GM12875 (cell line): ENCODE data around the gene ARF3.
A peak's percentile ranks its signal among the peaks of the same experiment; 100 is the strongest.

Experiments
- H3K4me3 ChIP-seq: one replicate; pipeline ENCODE4 v1.5.1; 2011; ENCODE audit warnings: low read depth, low read length, control low read depth
- TF ChIP-seq, protein P1 (sequence below): IDR thresholded peaks from 2 replicates; pipeline ENCODE4 v1.5.1; 2011; ENCODE audit warnings: low read depth, mild to moderate bottlenecking, control low read depth, inconsistent platforms, low read length, moderate library complexity, borderline replicate concordance; ENCODE audit not compliant: insufficient read depth

Gene ARF3

DNA sequence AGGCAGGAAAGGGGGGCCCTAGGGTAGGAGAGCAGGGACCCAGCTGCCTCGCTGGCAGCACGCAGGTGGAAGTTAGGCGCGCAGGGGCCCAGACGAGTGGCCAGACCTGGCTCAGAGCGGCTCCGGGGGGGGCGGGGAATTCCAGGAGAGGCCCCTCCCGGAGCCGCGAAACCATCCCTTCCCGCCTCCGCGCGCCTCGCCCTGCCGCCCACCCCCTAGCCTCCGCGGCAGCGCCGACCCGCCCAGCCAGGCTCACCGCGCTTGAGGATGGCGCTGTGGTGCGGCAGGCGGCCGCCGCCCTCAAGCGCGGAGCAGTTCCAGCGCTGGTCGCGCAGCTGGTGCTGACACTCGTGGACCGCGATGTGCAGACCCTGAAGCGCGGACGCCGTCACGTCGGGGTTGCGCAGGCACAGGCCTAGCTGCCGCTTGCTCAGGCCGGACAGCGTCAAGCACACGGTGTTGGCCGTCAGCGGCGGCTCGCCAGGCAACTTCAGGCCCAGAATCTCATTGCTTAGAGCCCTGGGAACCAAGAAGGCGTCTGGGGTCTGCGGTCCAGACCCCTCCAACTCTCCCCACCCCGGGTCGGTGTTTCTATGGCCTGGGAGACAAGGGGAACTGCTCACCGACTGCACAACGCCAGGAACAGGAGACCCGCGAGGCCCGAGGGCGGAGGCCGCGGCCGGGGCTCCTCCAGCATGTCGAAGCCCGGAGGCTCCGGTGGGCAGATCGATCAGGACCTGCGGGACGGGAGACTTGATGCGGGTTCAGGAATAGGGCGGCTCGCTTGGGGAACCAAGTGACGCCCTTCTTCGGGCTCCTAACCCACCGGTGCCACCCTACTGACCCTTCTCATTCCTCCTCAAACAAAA, 12.8 kb upstream of the ARF3 start:
- no peak overlapping the region for H3K4me3 ChIP-seq
- TF ChIP-seq, protein P1, sequence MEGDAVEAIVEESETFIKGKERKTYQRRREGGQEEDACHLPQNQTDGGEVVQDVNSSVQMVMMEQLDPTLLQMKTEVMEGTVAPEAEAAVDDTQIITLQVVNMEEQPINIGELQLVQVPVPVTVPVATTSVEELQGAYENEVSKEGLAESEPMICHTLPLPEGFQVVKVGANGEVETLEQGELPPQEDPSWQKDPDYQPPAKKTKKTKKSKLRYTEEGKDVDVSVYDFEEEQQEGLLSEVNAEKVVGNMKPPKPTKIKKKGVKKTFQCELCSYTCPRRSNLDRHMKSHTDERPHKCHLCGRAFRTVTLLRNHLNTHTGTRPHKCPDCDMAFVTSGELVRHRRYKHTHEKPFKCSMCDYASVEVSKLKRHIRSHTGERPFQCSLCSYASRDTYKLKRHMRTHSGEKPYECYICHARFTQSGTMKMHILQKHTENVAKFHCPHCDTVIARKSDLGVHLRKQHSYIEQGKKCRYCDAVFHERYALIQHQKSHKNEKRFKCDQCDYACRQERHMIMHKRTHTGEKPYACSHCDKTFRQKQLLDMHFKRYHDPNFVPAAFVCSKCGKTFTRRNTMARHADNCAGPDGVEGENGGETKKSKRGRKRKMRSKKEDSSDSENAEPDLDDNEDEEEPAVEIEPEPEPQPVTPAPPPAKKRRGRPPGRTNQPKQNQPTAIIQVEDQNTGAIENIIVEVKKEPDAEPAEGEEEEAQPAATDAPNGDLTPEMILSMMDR: 0 out of 2 replicates have a peak, but pooled peaks have one; percentile 15

DNA sequence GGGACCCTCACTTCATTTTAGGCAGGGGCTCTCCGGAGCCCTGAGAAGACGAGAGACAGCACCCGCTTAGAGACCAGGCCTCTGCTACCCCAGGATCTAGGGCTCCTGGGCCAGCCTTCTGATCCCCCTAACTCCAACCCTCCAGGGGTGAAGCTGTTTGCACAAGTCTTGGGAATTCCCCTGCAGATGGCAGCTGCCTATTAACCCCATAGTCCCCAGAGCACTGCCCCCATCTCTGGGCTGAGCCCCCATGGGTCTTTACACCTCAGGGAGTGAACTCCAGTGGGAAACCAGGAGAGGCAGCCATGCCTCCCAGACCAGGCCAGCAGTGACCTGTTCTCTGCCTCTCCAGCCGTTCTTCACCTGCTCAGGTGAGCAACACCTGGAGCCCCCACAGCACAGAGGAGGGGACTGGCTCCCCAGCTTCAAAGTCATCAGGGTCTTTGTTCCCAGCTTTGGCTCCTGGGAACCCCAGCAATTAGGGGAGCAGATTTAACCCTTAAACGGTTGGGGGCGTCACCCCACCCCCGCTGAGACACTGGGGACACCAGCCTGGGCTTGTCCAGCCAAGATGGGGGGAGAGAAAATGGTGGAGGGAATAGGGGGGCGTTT, 12.0 kb upstream of the ARF3 start:
- no peak overlapping the region for H3K4me3 ChIP-seq
- TF ChIP-seq, protein P1: no peak

DNA sequence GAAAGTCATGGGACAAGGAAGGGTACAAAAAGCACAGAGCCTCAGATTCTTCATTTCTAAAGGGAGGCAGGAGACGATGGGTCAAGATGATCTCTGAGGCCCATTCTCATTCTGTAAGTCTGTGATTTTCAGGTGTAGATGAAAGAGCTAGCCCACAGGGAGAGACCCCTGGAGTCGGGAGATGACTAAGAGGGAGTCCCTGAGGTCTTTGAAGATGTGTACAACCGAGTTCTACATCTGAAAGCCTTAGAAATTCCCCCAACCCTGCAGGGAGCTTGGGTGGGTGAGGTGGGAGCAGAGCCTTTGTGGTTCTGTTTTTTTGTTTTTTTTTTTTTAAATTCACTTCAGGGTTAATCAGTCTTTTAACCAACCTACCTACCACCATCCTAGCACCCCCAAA, 11.2 kb upstream of the ARF3 start:
- TF ChIP-seq, protein P1: no peak
- no peak overlapping the region for H3K4me3 ChIP-seq

DNA sequence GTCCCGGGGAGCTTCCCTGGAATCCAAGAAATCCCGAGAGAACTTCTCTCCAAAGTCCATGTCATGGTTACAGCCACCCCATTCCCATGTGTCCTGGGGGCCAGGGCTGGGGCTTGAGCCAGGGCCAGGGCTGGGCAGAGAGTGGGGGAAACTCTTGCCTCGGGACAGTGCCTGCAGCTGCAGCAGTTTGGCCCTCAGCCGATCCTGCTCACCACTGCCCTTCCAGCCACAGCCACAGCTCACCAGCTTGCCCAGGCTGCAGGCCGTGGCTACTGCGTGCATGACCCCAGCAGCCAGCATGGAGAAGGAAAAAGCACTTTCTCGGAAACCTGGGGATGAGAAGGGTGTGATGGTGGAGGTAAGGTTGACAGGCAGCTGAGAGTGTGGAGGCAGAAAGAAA, 10.7 kb upstream of the ARF3 start:
- no peak overlapping the region for H3K4me3 ChIP-seq
- TF ChIP-seq, protein P1: no peak

DNA sequence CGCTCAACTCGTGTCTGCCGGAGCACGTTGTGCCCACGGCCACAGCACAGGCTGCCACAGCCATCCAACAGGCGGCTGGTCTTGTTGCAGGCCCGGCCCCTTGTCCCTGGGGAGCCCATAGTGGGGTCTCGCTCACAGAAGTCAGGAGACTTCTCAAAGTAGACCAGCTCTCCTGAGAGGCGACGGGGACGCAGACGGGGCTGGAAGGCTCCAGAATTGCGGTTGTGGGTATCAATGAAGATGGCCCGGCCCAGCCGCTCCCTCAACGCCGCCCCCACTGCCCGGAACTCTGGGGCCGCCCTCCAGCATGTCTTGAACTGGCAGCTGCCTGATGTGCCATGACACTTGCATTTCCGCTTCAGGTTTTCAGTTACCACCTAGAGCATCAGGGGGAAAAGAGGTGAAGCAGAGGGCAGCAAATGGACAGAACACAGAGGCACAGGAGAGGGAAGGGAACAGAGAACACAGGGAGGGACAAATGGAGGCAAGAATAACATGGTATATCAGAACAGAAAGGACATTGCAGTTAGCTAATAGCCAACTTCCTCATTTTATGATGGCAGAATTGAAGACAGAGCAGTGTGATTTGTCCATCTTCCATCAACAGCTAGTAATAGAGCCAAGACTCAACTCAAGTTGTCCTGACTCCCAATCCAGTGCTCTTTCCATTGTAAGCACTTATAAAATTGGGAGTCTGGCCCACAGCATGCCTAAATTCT, 9.0 kb upstream of the ARF3 start:
- H3K4me3 ChIP-seq: no peak overlapping the region
- TF ChIP-seq, protein P1: no peak

DNA sequence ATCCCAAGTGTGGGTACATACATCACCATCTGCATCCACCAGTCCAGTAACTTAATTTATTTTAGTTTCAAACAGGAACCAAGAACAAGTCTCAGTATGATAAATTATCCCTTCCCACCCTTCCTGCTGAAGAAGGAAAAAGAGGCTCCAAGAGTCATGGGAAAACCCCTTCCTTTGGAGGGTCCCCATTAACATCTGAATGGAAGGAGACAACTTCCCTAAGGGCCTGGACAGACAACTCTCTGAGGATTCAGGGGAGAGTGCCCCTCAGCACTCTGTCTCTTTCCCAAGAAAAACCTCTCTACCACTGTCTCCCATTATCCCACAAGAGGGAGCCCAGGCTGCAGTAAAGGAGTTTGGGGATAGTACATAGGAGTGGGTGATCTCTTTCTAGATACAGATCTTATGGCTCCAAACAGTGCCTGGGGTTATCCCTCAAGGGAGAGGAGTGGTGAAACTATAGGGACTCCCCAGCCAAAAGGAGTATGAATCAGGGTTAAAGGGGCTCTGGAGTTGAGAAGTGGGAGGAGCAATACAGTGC, 8.1 kb upstream of the ARF3 start:
- TF ChIP-seq, protein P1: no peak
- no peak overlapping the region for H3K4me3 ChIP-seq
